ENCODE measurements around the gene TRAK2.

GRCh38 chr2:201413552-201413951 is 37.7 kb downstream of the TRAK2 start:
- TF ChIP-seq POLR2AphosphoS5 (IDR thresholded peaks at IDR 0.05; ENCODE audit: borderline replicate concordance, low read depth, low read length) (no peak), EZH2 (IDR thresholded peaks at IDR 0.05) (no peak), FOXP2 (optimal IDR thresholded peaks at IDR 0.05; ENCODE audit: control extremely low read depth, extremely low read length, insufficient read depth) (no peak)

Data from SK-N-MC (cell line).